WTC11 (cell line): ENCODE results near the gene HOXC11. TPM values are rescaled to one million over a fixed set of nuclear protein-coding genes. Genes with fewer than 3 reads are reported as not detected.

ENCODE experiments used
- ATAC-seq: fragments of 200-7000 bp; cut with Tn5 transposase; 2 replicates; pipeline ENCODE4 v1.10.0; 2021; ENCODE audit warnings: mild to moderate bottlenecking, moderate library complexity
- CTCF ChIA-PET: fragments of 300-600 bp; sonication (Branson Sonifier 250); formaldehyde crosslinking; loops from one replicate; lab custom pipeline; 2021; ENCODE audit warnings: antibody characterized with exemption; lab: Charles Lee
- POLR2A ChIA-PET: fragments of 350-600 bp; sonication (Branson Sonifier 250); formaldehyde crosslinking; loops from one replicate; lab custom pipeline; 2021; ENCODE audit warnings: antibody characterized with exemption; lab: Charles Lee
- DNase-seq: peaks from one replicate; pipeline ENCODE4 v3.0.0; 2021; ENCODE audit warnings: low spot score
- H3K27ac Mint-ChIP-seq: 2 replicates; pipeline ENCODE4 v1.8.0; 2021; ENCODE audit warnings: mixed read lengths
- H3K27me3 Mint-ChIP-seq: 2 replicates; pipeline ENCODE4 v1.8.0; 2021; ENCODE audit warnings: low read depth, mild to moderate bottlenecking, moderate library complexity, mixed read lengths
- H3K36me3 Mint-ChIP-seq: 2 replicates; pipeline ENCODE4 v1.8.0; 2021; ENCODE audit warnings: mixed read lengths
- H3K4me1 Mint-ChIP-seq: 2 replicates; pipeline ENCODE4 v1.8.0; 2022; ENCODE audit warnings: mixed read lengths
- H3K4me3 Mint-ChIP-seq: 2 replicates; pipeline ENCODE4 v1.8.0; 2021; ENCODE audit warnings: mild to moderate bottlenecking, moderate library complexity, mixed read lengths
- H3K9me3 Mint-ChIP-seq: 2 replicates; pipeline ENCODE4 v1.8.0; 2021; ENCODE audit warnings: mixed read lengths
- ATF3 ChIP-seq: sonication (generic); formaldehyde crosslinking; conservative IDR thresholded peaks from 2 replicates; pipeline ENCODE4 v1.8.1; 2022; ENCODE audit warnings: mild to moderate bottlenecking, missing genetic modification reagents
- ESRRA ChIP-seq: sonication (generic); formaldehyde crosslinking; IDR thresholded peaks from 2 replicates; pipeline ENCODE4 v1.8.1; 2022; ENCODE audit warnings: mild to moderate bottlenecking, missing genetic modification reagents, borderline replicate concordance
- GABPB1 ChIP-seq: sonication (generic); formaldehyde crosslinking; IDR thresholded peaks from 2 replicates; pipeline ENCODE4 v1.8.1; 2023; ENCODE audit warnings: mild to moderate bottlenecking, missing genetic modification reagents
- IRF1 ChIP-seq: sonication (generic); formaldehyde crosslinking; IDR thresholded peaks from 2 replicates; pipeline ENCODE4 v1.8.0; 2023; ENCODE audit warnings: missing genetic modification reagents
- NR1H2 ChIP-seq: sonication (generic); formaldehyde crosslinking; IDR thresholded peaks from 2 replicates; pipeline ENCODE4 v1.9.0; 2021; ENCODE audit warnings: mild to moderate bottlenecking, moderate library complexity, missing genetic modification reagents
- NR3C1 ChIP-seq: sonication (generic); formaldehyde crosslinking; conservative IDR thresholded peaks from 2 replicates; pipeline ENCODE4 v1.8.1; 2023; ENCODE audit warnings: low read depth, mild to moderate bottlenecking, missing genetic modification reagents
- PRDM15 ChIP-seq: sonication (generic); formaldehyde crosslinking; IDR thresholded peaks from 2 replicates; pipeline ENCODE4 v1.8.0; 2022; ENCODE audit warnings: missing genetic modification reagents
- SMAD4 ChIP-seq: sonication (generic); formaldehyde crosslinking; IDR thresholded peaks from 2 replicates; pipeline ENCODE4 v1.8.0; 2022; ENCODE audit warnings: mild to moderate bottlenecking, missing genetic modification reagents
- USF1 ChIP-seq: sonication (generic); formaldehyde crosslinking; IDR thresholded peaks from 2 replicates; pipeline ENCODE4 v1.8.0; 2022; ENCODE audit warnings: mild to moderate bottlenecking, missing genetic modification reagents
- ZBTB21 ChIP-seq: sonication (generic); formaldehyde crosslinking; IDR thresholded peaks from 2 replicates; pipeline ENCODE4 v1.8.1; 2023; ENCODE audit warnings: mild to moderate bottlenecking, missing genetic modification reagents, borderline replicate concordance
- ZNF281 ChIP-seq: sonication (generic); formaldehyde crosslinking; IDR thresholded peaks from 2 replicates; pipeline ENCODE4 v1.8.0; 2023; ENCODE audit warnings: mild to moderate bottlenecking, missing genetic modification reagents
- total RNA-seq: library from RNA; stranded (reverse); gene quantifications from 3 replicates; pipeline ENCODE4 v1.2.3, GENCODE V29; 2021
- TF ChIP-seq, protein P1 (sequence below): sonication (generic); formaldehyde crosslinking; IDR thresholded peaks from 2 replicates; pipeline ENCODE4 v1.8.0; 2022; ENCODE audit warnings: mild to moderate bottlenecking, missing genetic modification reagents
- TF ChIP-seq, protein P2 (sequence below): sonication (generic); formaldehyde crosslinking; IDR thresholded peaks from 2 replicates; pipeline ENCODE4 v1.8.0; 2023; ENCODE audit warnings: missing genetic modification reagents, mild to moderate bottlenecking, borderline replicate concordance

HOXC11 gene
- total RNA-seq, 1 experiment from 2014 or later, result not detected

- Mint-ChIP-seq H3K27me3 (peaks cover 100% of the 10 kb centered on the region), H3K36me3 (no peaks in the 10 kb centered on the region; the same call in 1 of the 2 replicates), H3K27ac (no peak overlapping the region), H3K9me3 (no peaks in the 10 kb centered on the region), H3K4me1 (peaks cover 33% of the 10 kb centered on the region), H3K4me3 (no peak overlapping the region)
- TF ChIP-seq USF1 (CRISPR knock-in tag), result no peak
- TF ChIP-seq ATF3 (CRISPR knock-in tag), result no peak
- no peak for TF ChIP-seq ESRRA (CRISPR knock-in tag)
- no peak for TF ChIP-seq IRF1 (CRISPR knock-in tag)
- TF ChIP-seq, protein P1, sequence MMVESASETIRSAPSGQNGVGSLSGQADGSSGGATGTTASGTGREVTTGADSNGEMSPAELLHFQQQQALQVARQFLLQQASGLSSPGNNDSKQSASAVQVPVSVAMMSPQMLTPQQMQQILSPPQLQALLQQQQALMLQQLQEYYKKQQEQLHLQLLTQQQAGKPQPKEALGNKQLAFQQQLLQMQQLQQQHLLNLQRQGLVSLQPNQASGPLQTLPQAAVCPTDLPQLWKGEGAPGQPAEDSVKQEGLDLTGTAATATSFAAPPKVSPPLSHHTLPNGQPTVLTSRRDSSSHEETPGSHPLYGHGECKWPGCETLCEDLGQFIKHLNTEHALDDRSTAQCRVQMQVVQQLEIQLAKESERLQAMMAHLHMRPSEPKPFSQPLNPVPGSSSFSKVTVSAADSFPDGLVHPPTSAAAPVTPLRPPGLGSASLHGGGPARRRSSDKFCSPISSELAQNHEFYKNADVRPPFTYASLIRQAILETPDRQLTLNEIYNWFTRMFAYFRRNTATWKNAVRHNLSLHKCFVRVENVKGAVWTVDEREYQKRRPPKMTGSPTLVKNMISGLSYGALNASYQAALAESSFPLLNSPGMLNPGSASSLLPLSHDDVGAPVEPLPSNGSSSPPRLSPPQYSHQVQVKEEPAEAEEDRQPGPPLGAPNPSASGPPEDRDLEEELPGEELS, result no peak
- no peak for TF ChIP-seq PRDM15 (CRISPR knock-in tag)
- TF ChIP-seq, protein P2, sequence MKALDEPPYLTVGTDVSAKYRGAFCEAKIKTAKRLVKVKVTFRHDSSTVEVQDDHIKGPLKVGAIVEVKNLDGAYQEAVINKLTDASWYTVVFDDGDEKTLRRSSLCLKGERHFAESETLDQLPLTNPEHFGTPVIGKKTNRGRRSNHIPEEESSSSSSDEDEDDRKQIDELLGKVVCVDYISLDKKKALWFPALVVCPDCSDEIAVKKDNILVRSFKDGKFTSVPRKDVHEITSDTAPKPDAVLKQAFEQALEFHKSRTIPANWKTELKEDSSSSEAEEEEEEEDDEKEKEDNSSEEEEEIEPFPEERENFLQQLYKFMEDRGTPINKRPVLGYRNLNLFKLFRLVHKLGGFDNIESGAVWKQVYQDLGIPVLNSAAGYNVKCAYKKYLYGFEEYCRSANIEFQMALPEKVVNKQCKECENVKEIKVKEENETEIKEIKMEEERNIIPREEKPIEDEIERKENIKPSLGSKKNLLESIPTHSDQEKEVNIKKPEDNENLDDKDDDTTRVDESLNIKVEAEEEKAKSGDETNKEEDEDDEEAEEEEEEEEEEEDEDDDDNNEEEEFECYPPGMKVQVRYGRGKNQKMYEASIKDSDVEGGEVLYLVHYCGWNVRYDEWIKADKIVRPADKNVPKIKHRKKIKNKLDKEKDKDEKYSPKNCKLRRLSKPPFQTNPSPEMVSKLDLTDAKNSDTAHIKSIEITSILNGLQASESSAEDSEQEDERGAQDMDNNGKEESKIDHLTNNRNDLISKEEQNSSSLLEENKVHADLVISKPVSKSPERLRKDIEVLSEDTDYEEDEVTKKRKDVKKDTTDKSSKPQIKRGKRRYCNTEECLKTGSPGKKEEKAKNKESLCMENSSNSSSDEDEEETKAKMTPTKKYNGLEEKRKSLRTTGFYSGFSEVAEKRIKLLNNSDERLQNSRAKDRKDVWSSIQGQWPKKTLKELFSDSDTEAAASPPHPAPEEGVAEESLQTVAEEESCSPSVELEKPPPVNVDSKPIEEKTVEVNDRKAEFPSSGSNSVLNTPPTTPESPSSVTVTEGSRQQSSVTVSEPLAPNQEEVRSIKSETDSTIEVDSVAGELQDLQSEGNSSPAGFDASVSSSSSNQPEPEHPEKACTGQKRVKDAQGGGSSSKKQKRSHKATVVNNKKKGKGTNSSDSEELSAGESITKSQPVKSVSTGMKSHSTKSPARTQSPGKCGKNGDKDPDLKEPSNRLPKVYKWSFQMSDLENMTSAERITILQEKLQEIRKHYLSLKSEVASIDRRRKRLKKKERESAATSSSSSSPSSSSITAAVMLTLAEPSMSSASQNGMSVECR, result no peak
- no peak for TF ChIP-seq SMAD4
- ChIA-PET CTCF (interaction anchor here (0.9 to 2.5 kb wide), 8 partner anchors 11 to 295 kb away, joined by 3 to 14 read pairs (median 3); partner anchors contain the start of genes HOXC10 and HOXC8), POLR2A (no interaction called here)
- ATAC-seq (no peak), DNase-seq (no peak)
Measured at GRCh38 chr12:53997204-53998109, 24.5 kb downstream of the HOXC11 start.

DNA sequence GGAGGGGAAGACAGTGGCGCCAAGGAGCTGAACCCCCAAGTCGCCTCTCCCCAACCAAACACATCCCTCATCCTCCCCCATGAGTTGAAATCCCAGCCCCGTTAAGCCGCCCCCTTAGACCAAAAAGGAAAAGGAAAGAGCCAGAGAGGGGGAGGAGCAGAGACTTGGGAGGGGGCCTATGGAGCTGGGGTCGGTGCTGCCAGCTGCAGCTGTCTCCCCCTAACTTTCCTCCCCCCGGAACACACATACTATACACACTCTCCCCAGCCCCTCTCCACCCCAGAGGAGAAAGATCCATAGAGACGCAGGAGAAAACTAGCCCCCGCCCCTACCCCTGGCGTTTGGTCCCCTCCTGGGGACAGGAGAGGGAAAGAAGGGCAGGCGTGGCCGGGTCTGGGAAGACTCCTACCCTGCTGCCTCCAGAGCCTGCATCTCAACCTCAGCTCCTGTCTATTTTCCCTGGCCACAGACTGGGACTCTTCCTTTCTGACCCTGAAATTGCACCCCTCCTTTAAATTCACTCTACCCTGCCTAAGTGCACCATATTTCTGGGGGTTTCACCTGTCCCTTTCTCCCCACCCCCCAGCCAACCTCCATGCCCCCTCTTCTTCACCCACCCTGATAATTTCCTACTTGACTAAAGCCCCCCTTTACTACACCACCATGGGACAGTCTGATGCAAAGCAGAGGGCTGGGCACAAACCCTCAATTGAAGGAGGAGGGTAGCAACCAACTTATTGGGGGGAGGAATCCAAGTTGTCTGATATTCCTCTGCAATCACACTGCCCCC is 25.4 kb downstream of the HOXC11 start:
- no peak overlapping the region for H3K4me3 Mint-ChIP-seq
- ATAC-seq (no peak), DNase-seq (no peak)
- peaks cover 100% of the 10 kb centered on the region for H3K27me3 Mint-ChIP-seq
- no peak overlapping the region for H3K27ac Mint-ChIP-seq
- CTCF ChIA-PET, result interaction anchor here (1.4 to 2.5 kb wide), 6 partner anchors 11 to 241 kb away, joined by 3 to 14 read pairs (median 4); partner anchors contain the start of genes HOXC10 and HOXC8
- peaks cover 33% of the 10 kb centered on the region for H3K4me1 Mint-ChIP-seq
- no peaks in the 10 kb centered on the region for H3K9me3 Mint-ChIP-seq
- POLR2A ChIA-PET, result no interaction called here
- H3K36me3 Mint-ChIP-seq, result no peaks in the 10 kb centered on the region; the same call in 1 of the 2 replicates
- TF ChIP-seq ZBTB21 (CRISPR knock-in tag) (no peak), NR1H2 (CRISPR knock-in tag) (no peak), ZNF281 (CRISPR knock-in tag) (no peak), GABPB1 (no peak), NR3C1 (CRISPR knock-in tag) (no peak)
- TF ChIP-seq, protein P1, result no peak
